Nephron (organoid): ENCODE results near the gene KLF5.

Experiments
- H3K27ac Mint-ChIP-seq, 3 experiments: 2 replicates each; pipeline ENCODE4 v1.8.0; 2020; ENCODE audit warnings: mixed read lengths in 3 of 3, mild to moderate bottlenecking in 2 of 3, moderate library complexity in 1 of 3
- H3K27me3 Mint-ChIP-seq: 2 replicates; pipeline ENCODE4 v1.8.0; 2021; ENCODE audit warnings: low read depth, mild to moderate bottlenecking, moderate library complexity, mixed read lengths
- H3K36me3 Mint-ChIP-seq: 2 replicates; pipeline ENCODE4 v1.8.0; 2020; ENCODE audit warnings: low read depth, mixed read lengths
- H3K4me1 Mint-ChIP-seq: 2 replicates; pipeline ENCODE4 v1.8.0; 2020; ENCODE audit warnings: mixed read lengths
- H3K4me3 Mint-ChIP-seq, 3 experiments: 2 replicates each; pipeline ENCODE4 v1.8.0; 2020; ENCODE audit warnings: mild to moderate bottlenecking in 3 of 3, mixed read lengths in 3 of 3, moderate library complexity in 2 of 3
- H3K9me3 Mint-ChIP-seq: 2 replicates; pipeline ENCODE4 v1.8.0; 2020; ENCODE audit warnings: mixed read lengths
- CTCF ChIP-seq, 3 experiments: fragments of 200-600 bp; sonication (generic); IDR thresholded peaks; one replicate each; pipeline ENCODE4 v1.5.0; 2021; ENCODE audit warnings: antibody characterized with exemption in 3 of 3; ENCODE audit not compliant: unreplicated experiment in 3 of 3

KLF5 gene

GRCh38 chr13:73106513-73107178, 47.8 kb downstream of the KLF5 start:
- H3K4me1 Mint-ChIP-seq: peaks cover 11% of the 10 kb centered on the region
- H3K9me3 Mint-ChIP-seq: no peaks in the 10 kb centered on the region
- H3K27me3 Mint-ChIP-seq: no peaks in the 10 kb centered on the region
- no peaks in the 10 kb centered on the region for H3K36me3 Mint-ChIP-seq
- H3K27ac Mint-ChIP-seq: peak overlapping the region in 2 of 3 experiments; percentile 14 to 38
- TF ChIP-seq CTCF (IDR thresholded peaks at IDR 0.05; ENCODE audit: unreplicated experiment in 3 of 3): no peak
- H3K4me3 Mint-ChIP-seq: no peak overlapping the region

GRCh38 chr13:73107481-73107880, 48.7 kb downstream of the KLF5 start:
- TF ChIP-seq CTCF (IDR thresholded peaks at IDR 0.05; ENCODE audit: unreplicated experiment in 3 of 3): no peak
- peaks cover 15% of the 10 kb centered on the region for H3K4me1 Mint-ChIP-seq
- H3K27me3 Mint-ChIP-seq: no peaks in the 10 kb centered on the region
- H3K27ac Mint-ChIP-seq: no peak overlapping the region
- no peaks in the 10 kb centered on the region for H3K9me3 Mint-ChIP-seq
- no peak overlapping the region for H3K4me3 Mint-ChIP-seq
- no peaks in the 10 kb centered on the region for H3K36me3 Mint-ChIP-seq

GRCh38 chr13:73107970-73108369, 49.2 kb downstream of the KLF5 start:
- Mint-ChIP-seq H3K36me3 (no peaks in the 10 kb centered on the region), H3K27ac (no peak overlapping the region), H3K27me3 (no peaks in the 10 kb centered on the region), H3K4me1 (peaks cover 20% of the 10 kb centered on the region), H3K4me3 (no peak overlapping the region), H3K9me3 (no peaks in the 10 kb centered on the region)
- TF ChIP-seq CTCF (IDR thresholded peaks at IDR 0.05; ENCODE audit: unreplicated experiment in 3 of 3): no peak

GRCh38 chr13:73109288-73109899, 50.6 kb downstream of the KLF5 start:
- no peak for TF ChIP-seq CTCF (IDR thresholded peaks at IDR 0.05; ENCODE audit: unreplicated experiment in 3 of 3)
- Mint-ChIP-seq H3K27ac (no peak overlapping the region), H3K4me1 (peaks cover 22% of the 10 kb centered on the region), H3K4me3 (no peak overlapping the region), H3K36me3 (no peaks in the 10 kb centered on the region), H3K27me3 (no peaks in the 10 kb centered on the region), H3K9me3 (no peaks in the 10 kb centered on the region)

- H3K27me3 Mint-ChIP-seq: no peaks in the 10 kb centered on the region
- no peak for TF ChIP-seq CTCF (IDR thresholded peaks at IDR 0.05; ENCODE audit: unreplicated experiment in 3 of 3)
- peaks cover 22% of the 10 kb centered on the region for H3K4me1 Mint-ChIP-seq
- H3K36me3 Mint-ChIP-seq: no peaks in the 10 kb centered on the region
- peak overlapping the region in 1 of 3 experiments; percentile 3 for H3K27ac Mint-ChIP-seq
- no peak overlapping the region for H3K4me3 Mint-ChIP-seq
- H3K9me3 Mint-ChIP-seq: no peaks in the 10 kb centered on the region
Measured at GRCh38 chr13:73109969-73110368, 51.2 kb downstream of the KLF5 start.

- H3K9me3 Mint-ChIP-seq: no peaks in the 10 kb centered on the region
- H3K27me3 Mint-ChIP-seq: no peaks in the 10 kb centered on the region
- peak overlapping the region; percentile 13 to 42 (median 31) for H3K27ac Mint-ChIP-seq
Measured at GRCh38 chr13:73110814-73111213, 52.0 kb downstream of the KLF5 start.

More at GRCh38 chr13:73110814-73111213, 52.0 kb downstream of the KLF5 start:
- Mint-ChIP-seq H3K4me1 (peaks cover 22% of the 10 kb centered on the region), H3K36me3 (no peaks in the 10 kb centered on the region), H3K4me3 (no peak overlapping the region)
- TF ChIP-seq CTCF (IDR thresholded peaks at IDR 0.05; ENCODE audit: unreplicated experiment in 3 of 3): no peak
